ENCODE data around the gene ZNF398. TPM values are rescaled to one million over a fixed set of nuclear protein-coding genes. Genes with fewer than 3 reads are reported as not detected.

Gene ZNF398
- total RNA-seq, 1 experiment from 2014 or later = 62.1 TPM

- no peak overlapping the region for H3K56ac ChIP-seq (ENCODE audit: insufficient read length, low read depth, low read length)
- no peak for TF ChIP-seq CTCF (conservative IDR thresholded peaks at IDR 0.05)
- no peak overlapping the region for H3K4me2 ChIP-seq (ENCODE audit: insufficient read depth, insufficient read length, low read length)
- H3T11ph ChIP-seq (ENCODE audit: low read length) = no peak overlapping the region
- peaks cover 58% of the 10 kb centered on the region for H3K79me2 ChIP-seq (ENCODE audit: insufficient read depth, low read length)
- no peaks in the 10 kb centered on the region for H3K27me3 ChIP-seq (ENCODE audit: insufficient read depth, low read length)
- peak overlapping the region; percentile 8 to 74 (median 55); a peak in 5 of 7 replicates for H3K27ac Mint-ChIP-seq
- no peak overlapping the region for H4K5ac ChIP-seq (ENCODE audit: insufficient read length, low read depth, low read length)
- peaks cover 14 to 15% of the 10 kb centered on the region in 2 experiments for H3K4me1 Mint-ChIP-seq
- H4K8ac ChIP-seq (replicated peaks; ENCODE audit: insufficient read length, low read depth, low read length) = no peak overlapping the region
- no peak overlapping the region for H2BK12ac ChIP-seq (ENCODE audit: insufficient read length, low read depth, low read length)
- no peak overlapping the region for H2BK15ac ChIP-seq (ENCODE audit: low read depth, low read length)
- H3K36me3 Mint-ChIP-seq (ENCODE audit: insufficient read depth in 1 of 3, low read depth in 3 of 3) = peaks cover 52 to 79% (median 56%) of the 10 kb centered on the region in 3 experiments
- no peak overlapping the region for H3K4me3 Mint-ChIP-seq
- no peak overlapping the region for H2BK5ac ChIP-seq (ENCODE audit: insufficient read length, low read length)
- no peaks in the 10 kb centered on the region for H3K9me3 Mint-ChIP-seq
- H3K27ac ChIP-seq (ENCODE audit: insufficient read length, low read depth, low read length) = no peak overlapping the region
- H3K9ac ChIP-seq (ENCODE audit: extremely low read depth, insufficient read length, low read length) = no peak overlapping the region
- no peak overlapping the region for H2AK5ac ChIP-seq (ENCODE audit: insufficient read length, low read length)
- no peaks in the 10 kb centered on the region for H4K20me1 ChIP-seq (ENCODE audit: control insufficient read depth, insufficient read depth, insufficient read length)
- no peak overlapping the region for H4K91ac ChIP-seq (ENCODE audit: insufficient read length, low read depth, low read length)
- no CpG with 5 or more reads among the region's 2 CpGs for WGBS (ENCODE audit: extremely low coverage, insufficient read length, low lambda C conversion rate)
- no peak overlapping the region for H3K23ac ChIP-seq (ENCODE audit: insufficient read length, low read depth, low read length)
- no peak overlapping the region for H2AFZ ChIP-seq (ENCODE audit: low read length)
- no peaks in the 10 kb centered on the region for H3K27me3 Mint-ChIP-seq (ENCODE audit: low read depth)
- DNase-seq = no peak
- no peak overlapping the region for H2BK120ac ChIP-seq (ENCODE audit: low read depth, low read length, poor library complexity, severe bottlenecking)
- no peak overlapping the region for H2BK20ac ChIP-seq (ENCODE audit: low read depth, low read length, poor library complexity, severe bottlenecking)
- no peak overlapping the region for H3K14ac ChIP-seq (ENCODE audit: insufficient read depth, low read length)
- peaks cover 4% of the 10 kb centered on the region for H3K23me2 ChIP-seq (ENCODE audit: insufficient read length, low read depth, low read length, poor library complexity, severe bottlenecking)
- no peak overlapping the region for H3K4ac ChIP-seq (ENCODE audit: low read depth, low read length)
- H3K9me3 ChIP-seq (ENCODE audit: control insufficient read depth, low read depth, low read length) = no peaks in the 10 kb centered on the region
- H3K4me1 ChIP-seq (ENCODE audit: insufficient read depth, low read length) = no peaks in the 10 kb centered on the region; the same call in 1 of the 2 replicates
- H3K18ac ChIP-seq (ENCODE audit: insufficient read length, low read depth, low read length) = no peak overlapping the region
- peaks cover 6% of the 10 kb centered on the region for H3K79me1 ChIP-seq (ENCODE audit: insufficient read depth, low read depth, low read length, poor library complexity, severe bottlenecking)
These were observed 6.1 kb downstream of the ZNF398 start for GRCh38 chr7:149153346-149153745.

Data from H9 (cell line).